ENCODE measurements around the gene NAPG.

- TF ChIP-seq ATF3 (IDR thresholded peaks at IDR 0.05) (no peak), SP1 (IDR thresholded peaks at IDR 0.05) (no peak), YY1 (IDR thresholded peaks at IDR 0.05) (no peak), CTCF (IDR thresholded peaks at IDR 0.05; ENCODE audit: low read depth, low read length, missing input control) (no peak), REST (IDR thresholded peaks at IDR 0.05) (no peak)
These were observed 66.1 kb downstream of the NAPG start for GRCh38 chr18:10591896-10592295.
